NB4 (cell line): ENCODE results near the gene SERPINB6.

ENCODE experiments used
- DNase-seq: peaks from one replicate; pipeline ENCODE4 v3.0.0; 2010; ENCODE audit warnings: low read depth
- H3K4me3 ChIP-seq: one replicate; pipeline ENCODE4 v1.5.1; 2011; ENCODE audit warnings: mild to moderate bottlenecking, low read depth, low read length, moderate library complexity
- CTCF ChIP-seq: IDR thresholded peaks from one replicate; pipeline ENCODE4 v1.5.1; 2012; ENCODE audit warnings: low read depth, low read length
- MAX ChIP-seq: IDR thresholded peaks from 2 replicates; pipeline ENCODE4 v1.6.1; 2011; ENCODE audit warnings: low read depth, low read length
- MYC ChIP-seq: IDR thresholded peaks from 2 replicates; pipeline ENCODE4 v1.6.1; 2011; ENCODE audit warnings: low read depth, low read length
- POLR2A ChIP-seq: IDR thresholded peaks from 2 replicates; pipeline ENCODE4 v1.6.1; 2011; ENCODE audit warnings: mild to moderate bottlenecking; ENCODE audit not compliant: insufficient read length; ENCODE audit errors: extremely low read depth

Gene SERPINB6

GRCh38 chr6:2967936-2968335 is 3.4 kb downstream of the SERPINB6 start:
- TF ChIP-seq POLR2A (no peak), MAX (no peak), CTCF (no peak), MYC (no peak)
- no peak for DNase-seq
- no peak overlapping the region for H3K4me3 ChIP-seq

GRCh38 chr6:2966347-2966746 is 5.0 kb downstream of the SERPINB6 start:
- H3K4me3 ChIP-seq: no peak overlapping the region
- DNase-seq: no peak
- no peak for TF ChIP-seq MAX
- TF ChIP-seq POLR2A: no peak
- no peak for TF ChIP-seq MYC
- no peak for TF ChIP-seq CTCF

GRCh38 chr6:2964793-2965505 is 6.4 kb downstream of the SERPINB6 start:
- no peak overlapping the region for H3K4me3 ChIP-seq
- no peak for DNase-seq
- no peak for TF ChIP-seq MAX
- TF ChIP-seq POLR2A: no peak
- TF ChIP-seq CTCF: no peak
- no peak for TF ChIP-seq MYC

- TF ChIP-seq CTCF (no peak), MYC (no peak), POLR2A (no peak), MAX (no peak)
- H3K4me3 ChIP-seq: no peak overlapping the region
- no peak for DNase-seq
Measured at GRCh38 chr6:2963756-2964155, 7.6 kb downstream of the SERPINB6 start.

GRCh38 chr6:2962636-2963035 is 8.7 kb downstream of the SERPINB6 start:
- TF ChIP-seq MYC (no peak), MAX (no peak)
- DNase-seq: no peak
- H3K4me3 ChIP-seq: no peak overlapping the region

GRCh38 chr6:2962004-2962403 is 9.4 kb downstream of the SERPINB6 start:
- H3K4me3 ChIP-seq: no peak overlapping the region
- TF ChIP-seq MAX (no peak), CTCF (no peak)
- DNase-seq: no peak
